IMR-90 (cell line): ENCODE data around the gene FERMT3. TPM values are rescaled to one million over a fixed set of nuclear protein-coding genes. Genes with fewer than 3 reads are reported as not detected.
A peak's percentile ranks its signal among the peaks of the same experiment; 100 is the strongest.

Experiments used
- ATAC-seq: fragments of 200-7000 bp; cut with Tn5 transposase; 2 replicates; pipeline ENCODE4 v1.9.1; 2020; ENCODE audit warnings: low read depth, mild to moderate bottlenecking, moderate library complexity
- BruUV-seq: library from RNA; stranded (reverse); fragments of 400-500 nt; replicated peaks from 2 replicates; lab custom pipeline; 2021; lab: Mats Ljungman, UMichigan
- CTCF ChIA-PET: fragments of 300-600 bp; formaldehyde crosslinking; extraction: SDS; loops from one replicate; lab custom pipeline; 2021; ENCODE audit warnings: antibody characterized with exemption; lab: Yijun Ruan, JAX
- POLR2A ChIA-PET: fragments of 300-600 bp; sonication (Branson Sonifier 250); formaldehyde crosslinking; loops from one replicate; lab custom pipeline; 2022; ENCODE audit warnings: antibody characterized with exemption; ENCODE audit not compliant: unreplicated experiment; lab: Charles Lee
- DNase-seq: peaks from one replicate; pipeline ENCODE4 v3.0.0; 2013
- H2AFZ ChIP-seq: replicated peaks from 2 replicates; pipeline ENCODE3; 2013; ENCODE audit warnings: low read length, mild to moderate bottlenecking; ENCODE audit not compliant: poor library complexity
- H2AK5ac ChIP-seq: 2 replicates; pipeline ENCODE4 v1.6.1; 2013; ENCODE audit warnings: low read depth, low read length, inconsistent platforms
- H2AK9ac ChIP-seq: replicated peaks from 2 replicates; pipeline ENCODE3; 2013; ENCODE audit warnings: mild to moderate bottlenecking, low read depth, low read length, moderate library complexity; ENCODE audit not compliant: poor library complexity
- H2BK120ac ChIP-seq: 2 replicates; pipeline ENCODE4 v1.6.1; 2013; ENCODE audit warnings: low read depth, low read length, inconsistent platforms
- H2BK15ac ChIP-seq: 3 replicates; pipeline ENCODE4 v1.6.1; 2013; ENCODE audit warnings: low read depth, low read length, inconsistent platforms
- H2BK20ac ChIP-seq: 2 replicates; pipeline ENCODE4 v1.6.1; 2013; ENCODE audit warnings: low read depth, mild to moderate bottlenecking, inconsistent platforms, low read length, moderate library complexity
- H2BK5ac ChIP-seq: 2 replicates; pipeline ENCODE4 v1.6.1; 2013; ENCODE audit warnings: mild to moderate bottlenecking, low read depth, low read length, inconsistent platforms; ENCODE audit not compliant: poor library complexity, severe bottlenecking
- H3K14ac ChIP-seq: replicated peaks from 2 replicates; pipeline ENCODE4 v1.6.1; 2013; ENCODE audit warnings: low read depth, low read length, inconsistent platforms
- H3K18ac ChIP-seq: 2 replicates; pipeline ENCODE4 v1.6.1; 2013; ENCODE audit warnings: low read depth, low read length, control low read depth
- H3K23ac ChIP-seq: 2 replicates; pipeline ENCODE4 v1.6.1; 2013; ENCODE audit warnings: low read depth, low read length, inconsistent platforms
- H3K27ac ChIP-seq: 2 replicates; pipeline ENCODE4 v1.5.1; 2013; ENCODE audit warnings: mild to moderate bottlenecking, control low read depth, low read length; ENCODE audit not compliant: insufficient read depth
- H3K27me3 ChIP-seq: 2 replicates; pipeline ENCODE4 v1.6.1; 2013; ENCODE audit warnings: low read length; ENCODE audit not compliant: control insufficient read depth, insufficient read depth
- H3K36me3 ChIP-seq: 2 replicates; pipeline ENCODE4 v1.6.1; 2013; ENCODE audit warnings: low read length, mixed read lengths; ENCODE audit not compliant: control insufficient read depth, insufficient read depth
- H3K4ac ChIP-seq: 2 replicates; pipeline ENCODE4 v1.6.1; 2013; ENCODE audit warnings: low read depth, low read length, inconsistent platforms
- H3K4me1 ChIP-seq: 2 replicates; pipeline ENCODE4 v1.6.1; 2013; ENCODE audit warnings: low read length, mixed read lengths; ENCODE audit not compliant: control insufficient read depth, insufficient read depth
- H3K4me2 ChIP-seq: 2 replicates; pipeline ENCODE4 v1.6.1; 2013; ENCODE audit warnings: low read depth, mild to moderate bottlenecking, control low read depth, low read length, moderate library complexity
- H3K4me3 ChIP-seq: 2 replicates; pipeline ENCODE4 v1.5.1; 2013; ENCODE audit warnings: low read depth, mild to moderate bottlenecking, control low read depth, low read length, moderate library complexity; ENCODE audit not compliant: insufficient read depth
- H3K56ac ChIP-seq: 2 replicates; pipeline ENCODE4 v1.6.1; 2013; ENCODE audit warnings: low read length, inconsistent platforms; ENCODE audit not compliant: insufficient read depth; ENCODE audit errors: extremely low read depth
- H3K79me1 ChIP-seq, 2 experiments: 2 replicates each; pipeline ENCODE4 v1.6.1; 2013; ENCODE audit warnings: low read length in 2 of 2, inconsistent platforms in 1 of 2, low read depth in 1 of 2
- H3K9ac ChIP-seq: 2 replicates; pipeline ENCODE4 v1.6.1; 2013; ENCODE audit warnings: low read depth, low read length, control low read depth
- H3K9me1 ChIP-seq: 2 replicates; pipeline ENCODE4 v1.6.1; 2013; ENCODE audit warnings: low read length, inconsistent platforms; ENCODE audit not compliant: insufficient read depth
- H3K9me3 ChIP-seq: 2 replicates; pipeline ENCODE4 v1.6.1; 2013; ENCODE audit warnings: low read length; ENCODE audit not compliant: control insufficient read depth, insufficient read depth
- H4K20me1 ChIP-seq: 2 replicates; pipeline ENCODE4 v1.6.1; 2013; ENCODE audit warnings: low read length, inconsistent platforms; ENCODE audit not compliant: insufficient read depth
- H4K5ac ChIP-seq: 2 replicates; pipeline ENCODE4 v1.6.1; 2013; ENCODE audit warnings: mild to moderate bottlenecking, low read depth, low read length, control low read depth
- H4K8ac ChIP-seq, 2 experiments: 2 replicates each; pipeline ENCODE4 v1.6.1; 2013; ENCODE audit warnings: low read depth in 2 of 2, low read length in 2 of 2, control low read depth in 1 of 2, inconsistent platforms in 1 of 2
- H4K91ac ChIP-seq: 2 replicates; pipeline ENCODE4 v1.6.1; 2013; ENCODE audit warnings: low read depth, low read length, inconsistent platforms; ENCODE audit not compliant: insufficient read depth
- BHLHE40 ChIP-seq: fragments of 150-350 bp; IDR thresholded peaks from 2 replicates; pipeline ENCODE4 v1.6.1; 2016; ENCODE audit warnings: mild to moderate bottlenecking, low read depth, low read length
- CEBPB ChIP-seq: IDR thresholded peaks from 2 replicates; pipeline ENCODE4 v1.6.1; 2012; ENCODE audit warnings: low read depth, low read length, improper control_type of control experiment
- CHD1 ChIP-seq: IDR thresholded peaks from 2 replicates; pipeline ENCODE4 v1.6.1; 2012; ENCODE audit warnings: low read depth, low read length, improper control_type of control experiment
- FOS ChIP-seq: fragments of 150-350 bp; IDR thresholded peaks from 2 replicates; pipeline ENCODE4 v1.6.1; 2016; ENCODE audit warnings: low read depth, low read length
- whole genome bisulfite sequencing, 2 experiments: methylation state at CpG; one replicate each; pipeline versions ENCODE4 v1.1.5 to v1.1.7; 2013; ENCODE audit warnings: missing lambda C conversion rate in 2 of 2; ENCODE audit not compliant: insufficient read length in 1 of 2; ENCODE audit errors: extremely low coverage in 2 of 2; 5-methylcytosine and 5-hydroxymethylcytosine counted together
- dilution Hi-C: fragments of 300-500 bp; cut with HindIII; formaldehyde crosslinking; loops from one replicate; pipeline ENCODE4 v1.14.3; 2018; ENCODE audit warnings: low sequenced_read_pairs; ENCODE audit not compliant: unreplicated experiment
- in situ Hi-C: fragments of 300-500 bp; cut with MboI; formaldehyde crosslinking; loops from 3 replicates; pipeline ENCODE4 v1.14.3; 2019; ENCODE audit warnings: low sequenced_read_pairs, inconsistent platforms, mixed read lengths
- intact Hi-C: fragments of 100-400 bp; cut with micrococcal nuclease; formaldehyde crosslinking; loops from 2 replicates; pipeline ENCODE4 v1.10.0; 2022
- polyA plus RNA-seq, 3 experiments: library from polyadenylated mRNA; depleted of rRNA; stranded (reverse); fragments of >200 nt; gene quantifications; 2 replicates each; pipeline ENCODE4 v1.2.3, GENCODE V29; 2012; ENCODE audit warnings: low replicate concordance in 1 of 3
- total RNA-seq: library from RNA; depleted of rRNA; stranded (reverse); fragments of >200 nt; gene quantifications from 2 replicates; pipeline ENCODE4 v1.2.3, GENCODE V29; 2012

FERMT3 gene
- total and polyA plus RNA-seq, 2 of the 4 experiments (the other 2 are of a cell fraction), result 0.36 to 2.3 TPM

- no peak for TF ChIP-seq FOS
- no peak for TF ChIP-seq BHLHE40
- no peak for TF ChIP-seq CHD1
- TF ChIP-seq CEBPB, result no peak
- Histone ChIP-seq H2BK15ac (no peak overlapping the region), H4K91ac (no peak overlapping the region), H2AK5ac (no peak overlapping the region), H3K4me2 (no peak overlapping the region), H3K36me3 (peaks cover 34% of the 10 kb centered on the region), H3K79me1 (peaks cover 0 to 25% of the 10 kb centered on the region in 2 experiments; a peak in 2 of 4 replicates), H3K9me1 (0 out of 2 replicates have a peak, but pooled peaks cover 5% of the 10 kb centered on the region), H3K27me3 (no peaks in the 10 kb centered on the region), H2BK5ac (no peak overlapping the region), H4K8ac (no peak overlapping the region), H2AFZ (no peak overlapping the region), H3K18ac (no peak overlapping the region), H3K56ac (no peak overlapping the region), H4K5ac (no peak overlapping the region), H2BK20ac (no peak overlapping the region), H3K9ac (no peak overlapping the region), H2AK9ac (peak overlapping the region; percentile 47), H3K4ac (no peak overlapping the region), H3K27ac (no peak overlapping the region), H3K23ac (no peak overlapping the region), H3K9me3 (no peaks in the 10 kb centered on the region), H3K14ac (no peak overlapping the region), H2BK120ac (no peak overlapping the region), H3K4me1 (peaks cover 16% of the 10 kb centered on the region), H3K4me3 (no peak overlapping the region), H4K20me1 (no peaks in the 10 kb centered on the region; the same call in 1 of the 2 replicates)
- ChIA-PET CTCF (no interaction called here), POLR2A (no interaction called here)
- in situ Hi-C loops, result no loop called here
- intact Hi-C loops, result no loop called here
- dilution Hi-C loops, result no loop called here
- ATAC-seq, result no peak
- 92% methylated on average over 14 of the region's 35 CpGs; no CpG with 5 or more reads in 1 of the 2 experiments for WGBS, 2 experiments
- no peak for DNase-seq
- BruUV-seq, result no TSS peak
These were observed 58.9 kb downstream of the FERMT3 start for GRCh38 chr11:64265176-64266160.
